ENCODE measurements around the gene GYG1. TPM values are rescaled to one million over a fixed set of nuclear protein-coding genes. Genes with fewer than 3 reads are reported as not detected.

The GYG1 gene
- total RNA-seq, 1 experiment from 2014 or later = 75.2 TPM

- Histone ChIP-seq H3K27ac (ENCODE audit: low read length) (no peak overlapping the region), H3K4me3 (ENCODE audit: low read depth in 2 of 2, low read length in 2 of 2) (no peak overlapping the region), H3K36me3 (ENCODE audit: control insufficient read depth, insufficient read depth, low read length) (peaks cover 21% of the 10 kb centered on the region), H3K4me1 (ENCODE audit: control insufficient read depth, insufficient read depth, low read length) (no peaks in the 10 kb centered on the region), H3K27me3 (ENCODE audit: control insufficient read depth, insufficient read depth, low read length) (no peaks in the 10 kb centered on the region), H3K9me3 (ENCODE audit: control insufficient read depth, insufficient read depth, low read depth, low read length) (peaks cover 17% of the 10 kb centered on the region)
- in situ Hi-C loops (cut with HindIII; ENCODE audit: low pct_unique_long_range_greater_than_20kb, low sequenced_read_pairs) = no loop called here
- intact Hi-C loops (cut with micrococcal nuclease; ENCODE audit: unreplicated experiment) = no loop called here
- ChIA-PET CTCF (no interaction called here), POLR2A (no interaction called here)
- TF ChIP-seq POLR2AphosphoS5 (IDR thresholded peaks at IDR 0.05; ENCODE audit: low read depth, low read length) (no peak), SIN3A (IDR thresholded peaks at IDR 0.05; ENCODE audit: borderline replicate concordance, insufficient read depth, low read depth, low read length) (no peak), TCF7L2 (IDR thresholded peaks at IDR 0.05; ENCODE audit: low read depth, low read length) (no peak), CTCF (IDR thresholded peaks at IDR 0.05) (no peak), REST (IDR thresholded peaks at IDR 0.05; ENCODE audit: insufficient read depth in 1 of 2, low read depth in 2 of 2, low read length in 1 of 2) (no peak)
- ATAC-seq (no peak), DNase-seq (ENCODE audit: low read depth, low spot score) (no peak)
- BruUV-seq (replicated peaks) = no TSS peak
Measured at GRCh38 chr3:149020839-149021252, 29.5 kb downstream of the GYG1 start.

GRCh38 chr3:149021830-149022229 is 30.5 kb downstream of the GYG1 start:
- Histone ChIP-seq H3K27ac (ENCODE audit: low read length) (no peak overlapping the region), H3K36me3 (ENCODE audit: control insufficient read depth, insufficient read depth, low read length) (peaks cover 25% of the 10 kb centered on the region), H3K27me3 (ENCODE audit: control insufficient read depth, insufficient read depth, low read length) (no peaks in the 10 kb centered on the region), H3K4me1 (ENCODE audit: control insufficient read depth, insufficient read depth, low read length) (no peaks in the 10 kb centered on the region), H3K4me3 (ENCODE audit: low read depth in 2 of 2, low read length in 2 of 2) (no peak overlapping the region), H3K9me3 (ENCODE audit: control insufficient read depth, insufficient read depth, low read depth, low read length) (peaks cover 17% of the 10 kb centered on the region)
- CTCF ChIA-PET = no interaction called here
- no peak for TF ChIP-seq SIN3A (IDR thresholded peaks at IDR 0.05; ENCODE audit: borderline replicate concordance, insufficient read depth, low read depth, low read length)
- TF ChIP-seq TCF7L2 (IDR thresholded peaks at IDR 0.05; ENCODE audit: low read depth, low read length) = no peak
- TF ChIP-seq REST (IDR thresholded peaks at IDR 0.05; ENCODE audit: insufficient read depth in 1 of 2, low read depth in 2 of 2, low read length in 1 of 2) = no peak
- TF ChIP-seq CTCF (IDR thresholded peaks at IDR 0.05) = no peak
- no peak for TF ChIP-seq POLR2AphosphoS5 (IDR thresholded peaks at IDR 0.05; ENCODE audit: low read depth, low read length)
- ATAC-seq = no peak
- in situ Hi-C loops (cut with HindIII; ENCODE audit: low pct_unique_long_range_greater_than_20kb, low sequenced_read_pairs) (no loop called here), intact Hi-C loops (cut with micrococcal nuclease; ENCODE audit: unreplicated experiment) (no loop called here)
- POLR2A ChIA-PET = no interaction called here
- DNase-seq (ENCODE audit: low read depth, low spot score) = no peak
- no TSS peak for BruUV-seq (replicated peaks)

Data from Panc1 (cell line).